Dedifferentiated amniotic fluid mesenchymal stem cell (primary cell): ENCODE results near the gene TIE1.
A peak's percentile ranks its signal among the peaks of the same experiment; 100 is the strongest.

Source experiments
- DNase-seq: peaks from one replicate; pipeline ENCODE4 v3.0.0-alpha.2; 2016; ENCODE audit errors: extremely low spot score

TIE1 gene

DNA sequence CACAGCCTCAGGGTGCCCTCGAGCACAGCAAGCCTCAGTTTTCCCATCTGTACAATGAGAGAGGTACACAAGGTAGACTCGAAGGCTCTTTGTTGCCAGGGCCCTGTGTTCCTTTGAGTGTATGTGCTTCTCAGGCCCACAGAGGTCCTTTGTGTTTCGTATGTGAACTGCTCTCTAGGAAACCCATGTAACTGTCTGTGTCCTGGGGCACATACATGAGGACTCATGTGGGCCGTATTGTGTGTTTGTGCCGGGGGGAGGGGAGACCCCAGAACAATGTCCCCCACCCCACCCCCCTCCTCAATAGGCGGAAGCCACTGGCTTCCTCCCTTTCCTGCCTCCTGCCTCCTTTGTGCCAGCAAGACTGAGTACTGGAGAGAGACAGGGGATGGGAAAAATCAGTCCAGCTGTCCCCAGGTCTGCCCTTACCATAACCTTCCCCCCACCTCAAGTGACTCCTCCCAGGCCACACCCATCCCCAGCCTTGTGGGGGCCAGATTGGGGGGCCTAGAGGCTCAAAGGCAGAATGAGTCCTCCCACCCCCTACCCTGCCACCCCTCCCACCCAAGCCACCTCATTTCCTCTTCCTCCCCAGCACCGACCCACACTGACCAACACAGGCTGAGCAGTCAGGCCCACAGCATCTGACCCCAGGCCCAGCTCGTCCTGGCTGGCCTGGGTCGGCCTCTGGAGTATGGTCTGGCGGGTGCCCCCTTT, at the start of gene TIE1:
TIE1 (plus strand) TSS at position 605 of the 717 bp plus-strand sequence; CDS start at position 695, 90 bp downstream.
- no peak for DNase-seq

DNA sequence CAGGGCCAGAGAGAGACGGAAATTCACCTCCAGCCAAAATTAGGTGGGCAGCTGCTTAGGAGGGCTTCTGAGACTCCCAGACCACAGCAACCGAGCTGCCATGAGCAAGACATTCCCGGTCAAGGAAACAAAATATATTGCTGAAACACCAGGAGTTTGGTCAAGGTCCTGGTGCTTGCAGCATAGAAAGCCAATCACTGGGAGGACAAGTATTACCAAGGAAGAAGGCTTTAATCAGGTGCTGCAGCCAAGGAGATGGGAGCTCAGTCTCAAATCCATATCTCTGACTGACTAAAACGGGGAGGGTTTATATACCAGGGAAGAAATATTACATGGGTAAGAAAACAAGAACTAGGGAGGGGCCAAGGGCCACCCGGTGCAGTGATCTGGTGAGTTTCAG, 49.8 kb upstream of the TIE1 start:
- DNase-seq, result no peak

DNA sequence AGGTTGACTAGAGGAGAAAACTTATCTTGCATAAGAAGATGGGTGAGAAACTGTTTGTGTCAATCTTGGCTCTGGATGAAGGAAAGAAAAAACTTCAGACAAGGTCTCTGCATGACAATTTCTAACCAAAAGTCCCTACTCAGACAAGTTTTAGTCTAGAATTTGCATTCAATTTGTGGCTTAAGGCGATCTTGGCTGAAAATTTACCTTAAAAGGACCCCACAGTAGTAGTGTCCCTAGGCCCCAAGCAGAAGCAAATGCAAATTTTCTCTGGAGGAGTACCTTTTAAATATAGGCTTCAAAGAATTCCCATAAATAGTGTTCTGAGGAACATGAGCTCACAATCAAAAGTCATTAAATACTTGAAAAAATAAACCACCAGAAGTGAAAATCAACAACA, 48.6 kb upstream of the TIE1 start:
- no peak for DNase-seq

DNA sequence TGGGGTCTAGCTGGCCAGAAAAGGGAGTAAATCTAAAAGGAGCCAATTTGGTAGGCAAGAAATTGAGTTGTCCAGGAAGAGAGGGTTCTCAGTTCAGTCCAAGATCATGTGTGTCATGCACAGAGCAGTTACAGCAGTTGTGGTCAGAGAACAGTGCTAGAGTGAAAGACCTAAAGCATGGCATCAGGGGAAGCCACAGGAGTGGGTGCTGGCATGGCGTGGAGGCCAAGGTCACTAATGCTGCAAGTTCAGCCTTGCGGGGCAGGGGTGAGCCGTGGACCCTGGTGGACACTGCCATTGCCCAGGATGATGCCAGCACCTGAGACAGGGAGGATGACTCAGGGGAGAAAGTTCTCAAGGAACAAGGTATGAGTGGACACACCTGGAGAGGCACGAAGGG, 47.6 kb upstream of the TIE1 start:
- no peak for DNase-seq

DNA sequence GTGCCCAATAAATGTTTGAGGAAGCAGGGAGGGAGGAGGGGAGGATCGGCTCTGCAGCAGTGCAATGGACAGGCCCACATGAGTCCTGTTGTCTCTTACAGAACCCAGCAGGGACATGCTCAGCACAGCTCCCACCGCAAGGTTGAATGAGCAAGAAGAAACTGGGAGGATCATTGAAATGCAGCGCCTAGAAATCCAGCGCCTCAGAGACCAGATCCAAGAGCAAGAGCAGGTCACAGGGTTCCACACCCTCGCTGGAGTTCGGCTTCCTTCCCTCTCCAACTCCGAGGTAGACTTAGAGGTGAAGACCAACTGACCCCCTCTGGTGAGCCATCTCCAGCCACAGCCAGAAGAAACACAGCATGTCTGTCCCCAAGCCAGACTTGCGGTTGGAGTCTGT, 46.9 kb upstream of the TIE1 start:
- DNase-seq, result no peak

DNA sequence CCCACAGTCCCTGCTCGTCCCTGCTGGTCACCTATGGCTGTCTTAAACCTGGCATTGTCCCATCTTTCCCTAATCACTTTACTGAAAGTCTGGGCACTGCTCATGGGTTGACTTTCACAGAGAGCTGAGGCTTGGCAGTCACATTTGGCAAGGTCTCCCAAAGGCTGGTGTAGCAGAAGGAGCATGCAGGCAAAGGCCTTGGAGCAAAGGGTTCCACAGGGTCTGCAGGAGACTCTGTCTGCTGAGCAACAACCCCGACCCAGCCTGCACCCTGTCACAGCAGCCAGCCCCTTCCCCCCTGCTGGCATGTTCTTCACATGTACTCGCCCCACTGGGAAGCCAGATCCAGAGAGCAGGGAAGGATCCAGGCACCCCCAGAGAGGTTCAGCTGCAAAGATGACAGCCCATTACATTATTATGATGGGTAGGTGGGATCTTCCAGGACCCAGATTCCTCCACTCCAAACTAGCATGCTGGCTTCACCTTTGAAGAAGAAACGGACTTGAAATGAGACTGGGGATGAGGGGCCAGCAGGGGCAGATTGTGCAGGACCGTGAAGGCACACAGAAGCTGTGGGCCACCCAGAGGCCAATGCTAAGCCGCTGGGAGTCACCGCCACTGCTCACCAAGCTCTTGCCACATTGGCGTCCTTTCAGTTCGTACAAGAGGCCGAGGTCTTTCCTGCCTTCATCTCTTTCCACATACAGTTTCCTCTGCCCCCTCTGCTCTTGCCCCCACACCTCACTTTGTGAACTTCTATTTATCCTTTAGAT, 45.2 kb upstream of the TIE1 start:
- no peak for DNase-seq

DNA sequence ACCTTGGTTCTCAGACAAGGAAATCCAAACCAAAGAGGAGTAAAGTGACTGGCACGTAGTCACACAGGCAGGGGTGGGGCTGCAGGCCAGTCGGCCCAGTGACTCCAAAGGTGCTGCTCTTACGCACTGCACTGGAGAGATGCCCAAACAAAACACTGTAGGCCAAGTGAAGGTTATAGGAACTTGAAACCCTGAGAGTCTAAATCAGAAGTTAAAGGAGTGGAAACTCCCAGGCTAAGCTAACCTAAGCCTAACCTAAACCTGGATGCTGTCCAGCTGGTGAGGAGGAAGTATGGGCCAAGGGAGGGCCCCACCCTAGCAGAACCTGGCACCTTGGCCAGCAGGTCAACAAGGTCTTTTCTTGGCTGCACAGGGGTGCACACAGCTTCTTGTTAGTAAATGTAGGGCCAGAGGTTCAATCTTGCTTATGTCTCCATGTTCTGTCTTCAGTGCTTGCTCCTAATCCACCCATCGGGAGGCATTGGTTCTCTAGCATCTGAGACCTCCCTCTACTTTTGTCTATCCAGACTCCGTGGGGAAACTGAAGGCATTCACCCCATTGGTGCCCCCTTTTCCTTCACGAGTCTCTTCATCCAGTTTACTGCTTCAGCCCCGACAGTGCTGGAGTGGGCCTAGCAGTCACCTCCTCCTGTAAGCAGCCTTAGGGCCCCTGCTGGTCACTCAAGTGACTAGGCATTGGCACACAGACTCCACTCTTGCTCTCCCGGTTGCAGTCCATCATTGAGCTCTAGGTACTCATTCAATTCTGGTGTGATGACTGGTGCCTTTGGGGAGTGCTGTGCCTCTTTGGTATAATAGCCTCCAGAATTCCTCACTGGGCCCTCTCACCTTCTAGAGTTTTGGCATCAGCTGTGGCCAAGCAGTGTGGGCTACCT, 43.9 kb upstream of the TIE1 start:
- DNase-seq, result no peak

DNA sequence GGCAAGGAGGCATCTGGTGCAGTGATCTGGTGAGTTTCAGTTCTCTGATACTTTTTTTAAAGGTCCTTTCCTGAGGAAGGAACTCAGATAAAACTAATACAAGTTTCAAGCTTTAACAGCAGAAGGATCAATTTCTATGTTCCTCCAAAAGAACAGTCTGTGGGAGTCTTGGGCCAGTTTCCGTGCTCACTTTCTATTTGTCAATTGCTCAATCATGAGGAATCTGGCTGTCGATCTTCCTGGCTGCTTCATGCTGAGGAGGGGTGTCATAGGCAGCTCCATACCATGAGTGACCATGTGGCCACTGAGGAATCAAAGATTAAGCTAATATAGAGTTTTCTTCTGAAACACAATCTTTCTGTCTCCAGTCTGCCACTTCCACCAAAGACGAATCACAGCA, 42.4 kb upstream of the TIE1 start:
- no peak for DNase-seq

DNA sequence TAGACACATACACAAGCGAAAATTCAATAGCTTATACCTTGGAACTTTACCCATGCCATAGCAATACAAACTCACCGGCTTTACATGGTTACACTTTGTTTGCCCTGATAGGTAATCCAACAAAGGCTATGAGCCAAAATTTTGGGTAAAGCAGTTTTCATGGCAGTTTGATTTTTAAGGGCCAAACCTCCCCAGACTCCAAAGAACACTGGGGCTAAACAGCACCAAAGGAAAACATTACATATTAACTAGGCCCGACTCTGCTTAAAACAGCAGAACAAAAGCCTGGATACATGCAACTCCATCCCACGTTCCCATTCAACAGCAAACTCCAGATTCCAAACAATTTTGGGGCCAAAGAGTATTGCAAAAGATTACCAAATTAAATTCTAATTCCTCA, 35.4 kb upstream of the TIE1 start:
- no peak for DNase-seq

DNA sequence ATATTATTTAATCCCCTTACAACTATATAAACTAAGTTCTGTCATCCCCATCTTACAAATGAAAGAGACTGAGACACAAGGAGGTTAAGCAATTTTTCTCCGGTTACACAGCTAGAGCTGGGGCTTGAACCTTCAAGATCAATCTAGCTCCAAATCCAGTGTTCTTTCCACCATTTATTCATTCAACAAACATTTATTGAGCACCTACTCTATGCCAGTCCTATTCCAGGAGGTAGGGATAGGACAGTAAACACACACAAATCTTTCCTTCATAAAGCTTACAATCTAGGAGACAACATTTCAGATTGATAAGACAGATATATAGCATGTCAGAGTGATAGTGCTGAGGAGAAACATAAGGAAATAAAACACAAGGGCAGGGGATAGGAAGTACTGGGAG, 33.9 kb upstream of the TIE1 start:
- DNase-seq, result no peak

DNA sequence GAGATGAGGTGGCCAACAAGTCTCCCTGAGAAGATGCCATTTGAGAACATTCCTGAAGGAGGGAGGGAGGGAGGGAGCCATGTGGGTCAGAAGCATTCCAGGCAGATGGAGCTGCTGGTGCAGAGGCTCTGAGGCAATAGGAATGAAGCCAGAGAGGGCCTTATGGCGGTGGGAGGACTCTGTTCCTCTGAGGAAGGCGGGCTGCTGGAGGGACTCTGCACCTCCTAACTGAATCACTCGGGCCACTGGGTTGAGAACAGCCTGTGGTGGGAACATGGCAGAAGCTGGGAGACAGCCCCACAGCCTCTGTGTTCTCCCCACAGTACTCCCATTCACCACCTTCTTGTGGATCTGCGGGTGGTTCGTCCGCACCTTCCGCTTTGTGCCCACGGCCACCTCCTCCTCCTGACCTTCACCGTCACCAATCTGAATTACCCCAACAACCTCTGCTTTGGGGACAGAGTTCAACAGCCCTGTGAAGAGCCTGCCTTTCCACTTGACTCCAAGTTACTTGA, 33.4 kb upstream of the TIE1 start:
- DNase-seq, result peak; percentile 67

DNA sequence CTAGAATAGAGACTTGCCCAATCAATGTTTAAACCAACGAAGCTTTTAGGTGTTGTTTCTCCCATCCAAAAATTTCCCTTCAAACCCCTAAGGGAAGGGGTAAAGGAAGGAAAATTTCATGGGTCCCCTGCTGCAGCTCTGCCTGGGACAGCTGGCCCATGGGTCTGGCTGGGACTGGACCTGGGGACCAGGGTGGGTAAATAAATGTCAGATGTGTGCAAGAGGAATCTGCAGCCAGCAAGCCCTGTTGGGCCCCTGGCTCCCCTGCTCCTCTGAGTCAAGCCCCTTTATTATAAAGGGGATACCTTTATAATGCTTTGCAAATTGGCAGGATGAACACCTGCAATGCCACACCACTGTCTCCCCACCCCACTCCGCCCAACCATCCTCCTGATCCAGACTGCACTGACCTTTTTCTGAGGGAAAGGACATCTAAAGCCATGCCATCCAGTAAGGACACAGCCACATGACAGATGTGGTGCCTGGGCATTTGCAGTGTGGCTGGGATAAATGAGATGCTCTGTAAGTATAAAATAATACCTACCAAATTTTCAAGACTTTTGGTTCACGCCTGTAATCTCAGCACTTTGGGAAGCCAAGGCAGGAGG, 32.9 kb upstream of the TIE1 start:
- DNase-seq, result no peak

DNA sequence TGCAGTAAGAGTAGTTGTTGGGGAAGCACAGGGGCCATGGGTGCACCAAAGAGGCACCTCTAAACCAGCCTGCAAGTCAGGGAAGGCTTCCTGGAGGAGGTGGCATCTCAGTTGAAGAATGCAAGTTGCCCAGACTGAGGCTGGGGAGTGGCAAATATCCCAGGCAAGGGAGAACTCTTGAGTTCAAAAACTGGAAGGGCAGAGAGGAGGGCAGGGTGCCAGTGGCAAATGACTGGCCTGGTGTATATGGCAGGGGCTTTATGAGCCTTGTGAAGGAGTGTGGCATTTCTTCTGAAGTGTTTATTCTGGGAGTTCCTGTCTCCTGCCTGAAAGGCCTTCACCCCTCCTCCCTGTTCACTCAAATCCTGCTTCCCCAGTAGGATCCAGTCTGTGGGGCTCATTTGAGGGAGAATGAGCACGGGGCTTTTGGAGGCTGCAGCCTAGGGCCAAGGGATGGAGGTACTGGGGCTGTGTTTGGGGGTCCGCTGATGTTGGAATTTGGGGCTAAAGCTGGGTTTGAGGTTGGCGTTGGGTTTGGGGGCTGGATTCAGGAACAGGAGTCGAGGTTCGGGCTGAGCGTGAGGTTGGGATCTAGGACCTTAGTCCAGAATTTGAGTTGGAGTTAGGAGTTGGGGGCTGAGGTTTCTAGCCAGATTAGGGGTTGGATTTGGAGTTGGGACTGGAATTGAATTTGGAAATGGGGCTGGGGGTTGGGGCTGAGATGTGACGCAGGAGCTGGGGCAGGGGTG, 31.0 kb upstream of the TIE1 start, which contains the start of gene TMEM125:
TMEM125 (plus strand) TSS at position 357 of the 749 bp plus-strand sequence. CDS start 2,740 bp downstream, outside the sequence.
- no peak for DNase-seq

DNA sequence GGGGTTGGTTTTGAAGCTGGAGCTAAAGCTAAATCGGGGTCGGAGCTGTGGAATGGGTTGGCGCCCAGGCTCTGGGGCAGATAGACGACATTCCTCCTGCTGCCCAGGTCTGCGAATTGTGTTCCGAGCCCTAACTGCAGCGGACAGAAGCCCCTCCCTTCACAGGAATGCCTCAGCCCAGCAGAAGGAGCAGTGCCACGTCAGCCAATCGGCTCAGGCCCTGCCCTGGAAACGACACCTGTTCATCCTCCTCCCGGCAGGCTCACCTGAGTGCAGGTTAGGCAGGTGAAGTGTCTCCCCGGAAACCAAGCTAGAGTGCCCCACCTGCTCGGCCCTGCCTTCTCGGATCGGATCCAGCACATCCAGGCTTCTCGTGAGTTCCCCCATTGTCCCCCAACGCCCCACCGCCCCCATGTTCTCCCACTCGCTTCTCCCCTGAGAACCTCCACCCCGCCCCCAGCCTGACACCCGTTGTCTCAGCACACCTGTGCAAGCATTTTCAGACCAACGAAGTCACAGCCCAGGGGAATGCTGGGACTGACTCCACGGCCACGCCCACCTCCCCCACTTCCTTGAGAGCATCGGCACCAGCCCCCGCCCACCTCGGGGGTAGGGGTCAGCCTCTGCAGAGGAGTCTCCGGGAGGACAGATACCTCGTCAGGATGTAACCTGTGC, 30.2 kb upstream of the TIE1 start:
- DNase-seq, result no peak

DNA sequence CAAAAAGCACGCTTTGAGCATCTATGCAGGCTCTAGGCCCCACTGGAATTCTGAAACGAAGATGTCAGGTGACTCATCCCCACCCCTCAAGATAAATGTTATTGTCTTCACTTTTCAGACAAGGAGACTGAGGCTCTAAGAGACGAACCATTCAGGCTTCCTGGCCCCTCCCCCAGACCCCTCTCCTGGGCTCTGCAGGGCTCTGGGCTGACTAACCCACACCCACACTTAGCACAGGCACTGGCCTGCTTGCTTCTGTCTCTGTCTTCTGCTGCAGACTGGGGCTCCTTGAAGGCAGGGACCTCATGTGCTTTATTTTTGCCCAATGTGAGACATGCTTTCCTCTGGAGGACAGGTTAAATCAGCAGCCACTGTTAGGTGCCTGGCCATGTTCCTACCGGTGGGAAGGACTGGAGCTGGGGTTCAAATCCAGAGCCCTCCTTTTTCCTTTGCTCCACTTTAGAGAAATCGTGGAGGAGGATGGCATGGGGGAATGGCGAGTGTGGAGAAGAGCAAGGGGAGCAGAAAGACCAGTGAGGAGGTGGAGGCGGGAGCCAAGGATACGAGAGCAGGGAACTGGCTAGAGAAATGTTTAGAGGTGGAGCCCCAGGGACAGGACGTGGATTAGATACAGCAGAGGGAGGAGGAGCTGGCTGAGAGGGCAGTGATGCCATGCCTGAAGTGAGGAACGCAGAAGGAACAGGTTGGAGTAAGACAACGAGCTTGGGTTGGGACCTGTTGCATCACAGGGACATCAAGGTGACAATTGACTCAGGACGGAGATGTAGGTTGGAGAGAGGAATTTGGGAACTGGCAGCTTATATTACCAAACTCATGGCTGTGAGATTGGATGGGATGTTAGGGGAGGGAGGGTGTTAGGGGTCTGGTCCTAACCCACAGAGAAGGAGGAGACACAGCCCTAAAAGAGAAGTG, 29.3 kb upstream of the TIE1 start:
- DNase-seq, result no peak

DNA sequence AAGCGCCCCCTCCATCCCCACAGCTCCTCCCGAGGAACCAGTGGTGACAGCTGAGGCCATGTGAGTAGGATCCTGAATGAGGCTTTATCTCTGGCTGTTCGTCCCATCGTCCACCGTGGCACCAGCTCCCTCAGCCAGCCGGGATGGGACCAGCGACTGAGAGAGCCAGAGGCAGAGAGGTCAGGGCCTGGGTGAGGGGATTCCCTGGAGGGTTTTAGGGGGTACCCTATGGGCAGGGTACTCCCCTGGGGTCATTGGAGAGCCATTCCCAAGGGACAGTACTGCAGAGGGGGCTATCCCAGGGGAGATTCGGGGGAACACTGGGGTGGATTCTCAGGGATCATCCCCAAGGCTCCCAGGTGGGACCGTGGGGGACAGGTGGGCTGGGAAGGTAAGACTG, 28.6 kb upstream of the TIE1 start:
- no peak for DNase-seq

DNA sequence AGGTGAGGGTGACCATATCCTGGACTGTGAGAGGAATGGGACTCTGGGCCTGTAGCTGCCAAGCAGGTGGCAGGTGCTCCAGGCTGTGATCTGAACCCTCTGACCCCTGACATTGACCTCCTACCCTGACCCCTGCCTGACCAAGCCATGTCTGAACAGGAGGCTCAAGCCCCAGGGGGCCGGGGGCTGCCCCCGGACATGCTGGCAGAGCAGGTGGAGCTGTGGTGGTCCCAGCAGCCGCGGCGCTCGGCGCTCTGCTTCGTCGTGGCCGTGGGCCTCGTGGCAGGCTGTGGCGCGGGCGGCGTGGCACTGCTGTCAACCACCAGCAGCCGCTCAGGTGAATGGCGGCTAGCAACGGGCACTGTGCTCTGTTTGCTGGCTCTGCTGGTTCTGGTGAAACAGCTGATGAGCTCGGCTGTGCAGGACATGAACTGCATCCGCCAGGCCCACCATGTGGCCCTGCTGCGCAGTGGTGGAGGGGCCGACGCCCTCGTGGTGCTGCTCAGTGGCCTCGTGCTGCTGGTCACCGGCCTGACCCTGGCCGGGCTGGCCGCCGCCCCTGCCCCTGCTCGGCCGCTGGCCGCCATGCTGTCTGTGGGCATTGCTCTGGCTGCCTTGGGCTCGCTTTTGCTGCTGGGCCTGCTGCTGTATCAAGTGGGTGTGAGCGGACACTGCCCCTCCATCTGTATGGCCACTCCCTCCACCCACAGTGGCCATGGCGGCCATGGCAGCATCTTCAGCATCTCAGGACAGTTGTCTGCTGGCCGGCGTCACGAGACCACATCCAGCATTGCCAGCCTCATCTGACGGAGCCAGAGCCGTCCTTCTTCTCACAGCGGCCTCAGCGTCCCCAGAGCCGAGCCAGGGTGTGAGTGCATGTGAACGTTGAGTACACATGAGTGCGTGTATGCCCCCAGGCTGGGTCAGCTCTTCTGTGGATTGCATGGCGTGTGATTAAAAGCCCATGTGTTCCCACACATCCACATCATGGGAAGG, 27.9 kb upstream of the TIE1 start:
- no peak for DNase-seq

DNA sequence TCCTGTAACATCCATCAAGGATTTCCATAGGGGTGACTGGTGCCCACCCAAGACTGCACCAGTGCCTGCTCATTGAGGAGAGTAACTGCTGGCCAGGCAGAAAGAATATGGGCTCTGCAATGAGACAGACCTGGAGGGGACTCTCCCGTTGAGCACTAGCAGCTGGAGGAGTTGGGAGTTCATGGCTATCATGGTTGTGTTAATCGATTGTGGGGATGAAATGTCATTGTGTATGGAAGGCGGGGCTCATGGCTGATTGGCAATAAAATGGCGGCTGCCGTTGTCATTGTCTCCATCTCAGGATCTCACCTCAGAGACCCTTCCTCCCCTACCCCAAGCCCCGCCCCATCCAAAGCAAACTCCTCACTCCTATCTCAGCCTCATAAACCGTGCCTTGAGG, 27.1 kb upstream of the TIE1 start:
- no peak for DNase-seq
